NCI-H82 treated with DMSO at 0.1 percent for 48 hours (cell line): ENCODE results near the gene PNPLA2.

Experiments
- DNase-seq: peaks from one replicate; lab custom pipeline; 2025; ENCODE audit not compliant: unreplicated experiment; lab: John Stamatoyannopoulos, UW

Gene PNPLA2

GRCh38 chr11:786235-787083 lies 32.3 kb upstream of the PNPLA2 start:
- DNase-seq: no peak

- DNase-seq: no peak
These were observed 31.5 kb upstream of the PNPLA2 start for GRCh38 chr11:787084-787675.

- no peak for DNase-seq
These were observed 30.6 kb upstream of the PNPLA2 start for GRCh38 chr11:788009-788640.

GRCh38 chr11:788953-789940 lies 29.5 kb upstream of the PNPLA2 start:
- DNase-seq: no peak

GRCh38 chr11:789943-790342 lies 28.8 kb upstream of the PNPLA2 start, which contains the start of gene CEND1:
CEND1 (minus strand) TSS chr11:790090; CDS start chr11:788576, 1,514 bp downstream.
- no peak for DNase-seq

GRCh38 chr11:790721-791564 lies 27.8 kb upstream of the PNPLA2 start:
- DNase-seq: no peak

GRCh38 chr11:791658-792534 lies 26.8 kb upstream of the PNPLA2 start:
- DNase-seq: no peak

- no peak for DNase-seq
These were observed 26.2 kb upstream of the PNPLA2 start for GRCh38 chr11:792535-792821.

- no peak for DNase-seq
These were observed 25.8 kb upstream of the PNPLA2 start for GRCh38 chr11:792873-793272.

- DNase-seq: no peak
These were observed 25.2 kb upstream of the PNPLA2 start for GRCh38 chr11:793556-793955.

- no peak for DNase-seq
These were observed 24.5 kb upstream of the PNPLA2 start for GRCh38 chr11:794013-794765.

GRCh38 chr11:794766-795633 lies 23.7 kb upstream of the PNPLA2 start:
- DNase-seq: no peak

GRCh38 chr11:795634-796564 lies 22.8 kb upstream of the PNPLA2 start:
- DNase-seq: peak; percentile 12

- no peak for DNase-seq
These were observed 22.0 kb upstream of the PNPLA2 start for GRCh38 chr11:796565-797295.

- DNase-seq: peak; percentile 65
These were observed 21.2 kb upstream of the PNPLA2 start for GRCh38 chr11:797296-798092.
